Measurements from ENCODE around the gene P2RY1. TPM values are rescaled to one million over a fixed set of nuclear protein-coding genes. Genes with fewer than 3 reads are reported as not detected.

P2RY1 gene, protein sequence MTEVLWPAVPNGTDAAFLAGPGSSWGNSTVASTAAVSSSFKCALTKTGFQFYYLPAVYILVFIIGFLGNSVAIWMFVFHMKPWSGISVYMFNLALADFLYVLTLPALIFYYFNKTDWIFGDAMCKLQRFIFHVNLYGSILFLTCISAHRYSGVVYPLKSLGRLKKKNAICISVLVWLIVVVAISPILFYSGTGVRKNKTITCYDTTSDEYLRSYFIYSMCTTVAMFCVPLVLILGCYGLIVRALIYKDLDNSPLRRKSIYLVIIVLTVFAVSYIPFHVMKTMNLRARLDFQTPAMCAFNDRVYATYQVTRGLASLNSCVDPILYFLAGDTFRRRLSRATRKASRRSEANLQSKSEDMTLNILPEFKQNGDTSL
- 0.88 and 1.2 TPM in 2 replicates for total RNA-seq (2021)
- percentile 35 among the genes with signal in this experiment for Bru-seq, nascent RNA
- percentile 55 among the genes with signal in this experiment for BruChase-seq, experiment 1, labeled RNA remaining after a 2-hour chase
- percentile 54 among the genes with signal in this experiment for BruChase-seq, experiment 2, labeled RNA remaining after a 6-hour chase
- long read RNA-seq, full-length matches to known transcripts, result 1 of 1 reads
- long read RNA-seq, partial matches to known transcripts, result 0 of 1 reads
- long read RNA-seq, other reads (novel, unspliced or antisense), result 0 of 1 reads

DNA sequence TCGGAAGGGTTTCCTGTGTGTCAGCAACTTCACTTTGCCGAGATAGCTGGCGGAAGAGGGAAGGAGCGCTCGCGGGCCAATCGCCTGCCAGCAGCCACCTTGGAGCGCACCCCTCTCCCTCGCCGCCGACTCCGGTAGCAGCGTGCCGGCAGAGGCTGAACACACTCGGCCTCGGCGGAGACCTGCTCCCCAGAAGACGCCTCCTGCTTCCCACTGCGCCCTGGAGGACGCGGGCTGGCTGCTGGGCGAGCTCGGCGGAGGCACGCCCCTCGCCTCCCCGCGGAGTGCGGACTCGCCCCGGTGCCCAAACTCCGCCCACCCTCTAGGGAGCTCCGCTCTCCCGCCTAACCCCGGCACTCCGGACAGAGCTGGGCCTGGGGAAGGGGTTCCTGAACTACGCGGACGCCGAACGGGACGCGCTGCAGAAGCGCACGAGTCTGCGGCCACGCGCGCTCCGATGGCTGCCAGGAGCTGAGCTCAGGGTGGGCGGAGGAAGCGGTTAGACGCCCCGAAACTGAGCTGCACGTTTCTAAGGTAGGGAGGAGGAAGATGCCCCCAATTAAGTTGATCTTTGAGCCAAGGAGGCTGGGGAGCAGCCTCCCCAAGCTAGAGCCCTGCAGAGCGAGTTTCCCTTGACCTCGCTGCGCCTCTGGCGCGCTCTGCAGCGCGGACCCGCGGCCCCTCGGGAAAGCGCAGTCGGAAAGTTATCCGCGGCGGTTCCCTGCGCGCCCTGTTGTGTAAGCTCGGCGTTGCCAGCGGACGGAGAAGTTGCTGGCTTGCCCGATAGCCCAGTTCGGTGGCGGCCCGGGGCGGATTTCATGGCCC lies at the start of gene P2RY1:
TSS of gene P2RY1 (plus strand) at position 356 of the 825 bp plus-strand sequence. CDS start 652 bp downstream, outside the sequence.
- POLR2A ChIA-PET (ENCODE audit: unreplicated experiment), result interaction anchor here (0.5 to 0.8 kb wide), 5 partner anchors 31 to 333 kb away, joined by 3 to 11 read pairs (median 5); no protein-coding TSS in a partner anchor
- TSS peak; percentile 46 for BruUV-seq (replicated peaks)
- CTCF ChIA-PET, result interaction anchor here (0.7 kb wide), 1 partner anchor 315 kb away, joined by 4 read pairs; no protein-coding TSS in a partner anchor
- Histone ChIP-seq H3K4me3 (peak within 1 kb of the TSS; percentile 94), H3K9me2 (ENCODE audit: insufficient read depth) (no peaks in the 10 kb centered on the region), H3K4me2 (peak within 1 kb of the TSS; percentile 89), H3K27ac (peak within 1 kb of the TSS; percentile 16; the same call in 1 of the 2 replicates), H3F3A (ENCODE audit: insufficient read depth, low read depth) (peaks cover 11% of the 10 kb centered on the region; the same call in 1 of the 2 replicates), H4K20me1 (ENCODE audit: insufficient read depth) (no peaks in the 10 kb centered on the region), H2AFZ (peak within 1 kb of the TSS; percentile 100), H3K9me3 (ENCODE audit: insufficient read depth, low read depth) (no peaks in the 10 kb centered on the region), H3K36me3 (ENCODE audit: low read depth) (no peaks in the 10 kb centered on the region), H3K79me2 (ENCODE audit: low read depth) (no peaks in the 10 kb centered on the region), H3K27me3 (ENCODE audit: insufficient read depth, low read depth) (no peaks in the 10 kb centered on the region), H3K4me1 (replicated peaks; ENCODE audit: insufficient read depth) (peaks cover 9% of the 10 kb centered on the region)
- peak; percentile 59 to 85 for DNase-seq
- no peak for TF ChIP-seq EZH2 (IDR thresholded peaks at IDR 0.05; ENCODE audit: low read depth)
- TF ChIP-seq, protein P1, sequence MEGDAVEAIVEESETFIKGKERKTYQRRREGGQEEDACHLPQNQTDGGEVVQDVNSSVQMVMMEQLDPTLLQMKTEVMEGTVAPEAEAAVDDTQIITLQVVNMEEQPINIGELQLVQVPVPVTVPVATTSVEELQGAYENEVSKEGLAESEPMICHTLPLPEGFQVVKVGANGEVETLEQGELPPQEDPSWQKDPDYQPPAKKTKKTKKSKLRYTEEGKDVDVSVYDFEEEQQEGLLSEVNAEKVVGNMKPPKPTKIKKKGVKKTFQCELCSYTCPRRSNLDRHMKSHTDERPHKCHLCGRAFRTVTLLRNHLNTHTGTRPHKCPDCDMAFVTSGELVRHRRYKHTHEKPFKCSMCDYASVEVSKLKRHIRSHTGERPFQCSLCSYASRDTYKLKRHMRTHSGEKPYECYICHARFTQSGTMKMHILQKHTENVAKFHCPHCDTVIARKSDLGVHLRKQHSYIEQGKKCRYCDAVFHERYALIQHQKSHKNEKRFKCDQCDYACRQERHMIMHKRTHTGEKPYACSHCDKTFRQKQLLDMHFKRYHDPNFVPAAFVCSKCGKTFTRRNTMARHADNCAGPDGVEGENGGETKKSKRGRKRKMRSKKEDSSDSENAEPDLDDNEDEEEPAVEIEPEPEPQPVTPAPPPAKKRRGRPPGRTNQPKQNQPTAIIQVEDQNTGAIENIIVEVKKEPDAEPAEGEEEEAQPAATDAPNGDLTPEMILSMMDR (conservative IDR thresholded peaks at IDR 0.05), result no peak; the same call in 1 of the 2 replicates
- intact Hi-C loops (cut with micrococcal nuclease; ENCODE audit: unreplicated experiment), result loop anchor here (2.0 to 10.0 kb wide), 2 partner anchors 134 to 190 kb away; no protein-coding TSS in a partner anchor

DNA sequence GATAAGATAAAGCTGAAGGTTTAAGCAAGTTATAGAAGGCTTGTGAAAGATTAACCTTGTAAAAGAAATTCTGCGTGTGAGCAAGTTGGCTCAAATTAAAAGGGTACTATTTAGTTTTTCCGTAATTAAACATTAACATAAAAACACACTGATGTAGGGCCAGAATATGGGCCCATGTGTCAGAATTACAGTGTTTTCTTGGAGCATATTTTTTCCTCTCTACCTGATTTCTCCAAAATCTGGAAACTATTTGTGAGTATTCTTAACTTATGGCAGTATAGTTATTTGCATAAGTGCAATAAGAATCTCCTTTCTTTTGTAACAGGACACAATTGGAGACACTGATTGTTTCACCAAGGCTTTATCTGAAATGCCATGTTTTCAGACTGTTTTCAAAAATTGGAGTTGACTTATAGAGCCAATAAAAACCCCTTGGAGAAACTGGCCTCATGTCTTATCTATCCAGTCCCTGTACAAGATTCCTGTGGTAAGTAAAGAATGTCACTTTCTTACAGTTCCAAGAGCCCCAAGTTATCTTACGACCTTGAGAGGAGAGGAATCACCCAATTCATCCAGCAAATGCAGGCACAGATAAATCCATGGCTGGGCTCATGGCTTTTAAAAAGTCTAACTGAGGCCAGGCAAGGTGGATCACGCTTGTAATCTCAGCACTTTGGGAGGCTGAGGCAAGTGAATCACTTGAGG lies 47.8 kb upstream of the P2RY1 start:
- no peaks in the 10 kb centered on the region for H3K79me2 ChIP-seq (ENCODE audit: low read depth)
- no TSS peak for BruUV-seq (replicated peaks)
- no peak for DNase-seq
- no peaks in the 10 kb centered on the region; the same call in 1 of the 2 replicates for H3F3A ChIP-seq (ENCODE audit: insufficient read depth, low read depth)
- no peaks in the 10 kb centered on the region for H4K20me1 ChIP-seq (ENCODE audit: insufficient read depth)
- H3K27me3 ChIP-seq (ENCODE audit: insufficient read depth, low read depth), result no peaks in the 10 kb centered on the region
- H3K4me3 ChIP-seq, result no peak overlapping the region
- no peak overlapping the region for H2AFZ ChIP-seq
- TF ChIP-seq, protein P1 (conservative IDR thresholded peaks at IDR 0.05), result no peak
- TF ChIP-seq EZH2 (IDR thresholded peaks at IDR 0.05; ENCODE audit: low read depth), result no peak
- POLR2A ChIA-PET (ENCODE audit: unreplicated experiment), result no interaction called here
- CTCF ChIA-PET, result no interaction called here
- no peak overlapping the region for H3K4me2 ChIP-seq
- 0 out of 2 replicates have a peak, but pooled peaks cover 6% of the 10 kb centered on the region for H3K9me3 ChIP-seq (ENCODE audit: insufficient read depth, low read depth)
- H3K27ac ChIP-seq, result no peak overlapping the region
- no peaks in the 10 kb centered on the region for H3K9me2 ChIP-seq (ENCODE audit: insufficient read depth)
- H3K4me1 ChIP-seq (replicated peaks; ENCODE audit: insufficient read depth), result no peaks in the 10 kb centered on the region
- intact Hi-C loops (cut with micrococcal nuclease; ENCODE audit: unreplicated experiment), result no loop called here
- no peaks in the 10 kb centered on the region for H3K36me3 ChIP-seq (ENCODE audit: low read depth)

All from PC-9 (cell line).